SK-N-SH treated with all-trans-retinoic acid at 6 μM for 48 hours (cell line): ENCODE measurements around the gene SEL1L3.
"Not testable (repeated sequence)": the region's sequence is repeated elsewhere in the genome, so short reads cannot be mapped to it uniquely, and the experiment has no call there.

Source experiments
- ATAC-seq: fragments of 200-7000 bp; cut with Tn5 transposase; 3 replicates; pipeline ENCODE4 v1.9.1; 2020; ENCODE audit warnings: mild to moderate bottlenecking, moderate library complexity
- ARNTL ChIP-seq: fragments of 450-650 bp; formaldehyde crosslinking; IDR thresholded peaks from 2 replicates; pipeline ENCODE4 v1.5.0; 2020; ENCODE audit warnings: low read depth, mild to moderate bottlenecking, moderate library complexity, borderline replicate concordance
- CREB5 ChIP-seq: fragments of 250-450 bp; sonication (Bioruptor Pico); IDR thresholded peaks from 2 replicates; pipeline ENCODE4 v1.5.1; 2020; ENCODE audit warnings: low read depth, mild to moderate bottlenecking, moderate library complexity
- CSRNP3 ChIP-seq: fragments of 250-450 bp; sonication (Bioruptor Pico); IDR thresholded peaks from 2 replicates; pipeline ENCODE4 v1.5.1; 2021; ENCODE audit warnings: mild to moderate bottlenecking, moderate library complexity
- GLIS3 ChIP-seq: fragments of 250-450 bp; sonication (Bioruptor Pico); IDR thresholded peaks from 2 replicates; pipeline ENCODE4 v1.5.0; 2020; ENCODE audit warnings: mild to moderate bottlenecking, moderate library complexity
- OSR1 ChIP-seq: fragments of 250-450 bp; sonication (Bioruptor Pico); IDR thresholded peaks from 2 replicates; pipeline ENCODE4 v1.8.0; 2022; ENCODE audit warnings: moderate library complexity, mild to moderate bottlenecking, inconsistent platforms
- PATZ1 ChIP-seq: fragments of 250-450 bp; sonication (Bioruptor Pico); IDR thresholded peaks from 2 replicates; pipeline ENCODE4 v1.8.0; 2020; ENCODE audit warnings: mild to moderate bottlenecking, moderate library complexity, borderline replicate concordance
- POU6F1 ChIP-seq: fragments of 250-450 bp; sonication (Bioruptor Pico); IDR thresholded peaks from 2 replicates; pipeline ENCODE4 v1.8.0; 2021; ENCODE audit warnings: low read depth, mild to moderate bottlenecking, moderate library complexity, borderline replicate concordance
- PPARA ChIP-seq: fragments of 250-450 bp; sonication (Bioruptor Pico); IDR thresholded peaks from 2 replicates; pipeline ENCODE4 v1.5.0; 2020; ENCODE audit warnings: mild to moderate bottlenecking, borderline replicate concordance
- TCF4 ChIP-seq: fragments of 250-450 bp; sonication (Bioruptor Pico); IDR thresholded peaks from 2 replicates; pipeline ENCODE4 v1.8.0; 2021; ENCODE audit warnings: mild to moderate bottlenecking, moderate library complexity, borderline replicate concordance
- ZC3H10 ChIP-seq: fragments of 250-450 bp; sonication (Bioruptor Pico); IDR thresholded peaks from 2 replicates; pipeline ENCODE4 v1.5.1; 2021; ENCODE audit warnings: mild to moderate bottlenecking, moderate library complexity
- ZFP3 ChIP-seq: fragments of 250-450 bp; sonication (Bioruptor Pico); IDR thresholded peaks from 2 replicates; pipeline ENCODE4 v1.5.0; 2020; ENCODE audit warnings: mild to moderate bottlenecking, moderate library complexity
- ZFP30 ChIP-seq: fragments of 450-650 bp; formaldehyde crosslinking; IDR thresholded peaks from 2 replicates; pipeline ENCODE4 v1.5.0; 2022; ENCODE audit warnings: mild to moderate bottlenecking, moderate library complexity
- ZNF565 ChIP-seq: fragments of 450-650 bp; formaldehyde crosslinking; conservative IDR thresholded peaks from 2 replicates; pipeline ENCODE4 v1.5.0; 2020; ENCODE audit warnings: low read depth, mild to moderate bottlenecking, moderate library complexity
- ZNF8 ChIP-seq: fragments of 450-650 bp; formaldehyde crosslinking; IDR thresholded peaks from 2 replicates; pipeline ENCODE4 v1.5.0; 2020; ENCODE audit warnings: mild to moderate bottlenecking, moderate library complexity

SEL1L3 gene

GRCh38 chr4:25867781-25868294 lies 5.0 kb upstream of the SEL1L3 start:
- TF ChIP-seq TCF4, result no peak
- ATAC-seq, result no peak

- not testable (repeated sequence) for ATAC-seq
These were observed 3.6 kb upstream of the SEL1L3 start for GRCh38 chr4:25866401-25866800.

GRCh38 chr4:25865586-25865985 lies 2.8 kb upstream of the SEL1L3 start:
- no peak for TF ChIP-seq ZC3H10
- no peak for ATAC-seq

GRCh38 chr4:25863831-25864418 lies 1.1 kb upstream of the SEL1L3 start:
- no peak for ATAC-seq
- TF ChIP-seq PPARA (CRISPR knock-in tag) (no peak), OSR1 (CRISPR knock-in tag) (no peak), ZNF565 (CRISPR knock-in tag) (no peak), CREB5 (CRISPR knock-in tag) (no peak), CSRNP3 (no peak), POU6F1 (no peak), ZC3H10 (no peak), ZFP30 (CRISPR knock-in tag) (no peak), PATZ1 (no peak), TCF4 (no peak), ZFP3 (CRISPR knock-in tag) (no peak)

GRCh38 chr4:25863347-25863784 lies 578 bp upstream of the SEL1L3 start:
- no peak for TF ChIP-seq PATZ1
- TF ChIP-seq CSRNP3, result no peak
- TF ChIP-seq ZFP3 (CRISPR knock-in tag), result no peak
- no peak for TF ChIP-seq ARNTL (CRISPR knock-in tag)
- TF ChIP-seq PPARA (CRISPR knock-in tag), result no peak
- no peak for TF ChIP-seq ZC3H10
- no peak for TF ChIP-seq ZFP30 (CRISPR knock-in tag)
- TF ChIP-seq GLIS3 (CRISPR knock-in tag), result no peak
- no peak for TF ChIP-seq ZNF8 (CRISPR knock-in tag)
- no peak for TF ChIP-seq TCF4
- ATAC-seq, result no peak
